A549 (cell line): Measurements from ENCODE around the gene PTPA. TPM values are rescaled to one million over a fixed set of nuclear protein-coding genes. Genes with fewer than 3 reads are reported as not detected.
A peak's percentile ranks its signal among the peaks of the same experiment; 100 is the strongest.

Experiments used
- ATAC-seq, 2 experiments: fragments of 200-7000 bp in 1 of 2; fragments of >200 bp in 1 of 2; cut with Nextera tagmentation in 1 of 2; cut with Tn5 transposase in 1 of 2; 3 replicates each; pipeline versions ENCODE4 v1.8.0 to v1.9.1; 2018 to 2020; ENCODE audit warnings: mild to moderate bottlenecking in 1 of 2, moderate library complexity in 1 of 2
- CTCF ChIA-PET: fragments of 300-600 bp; sonication (Branson Sonifier 250); formaldehyde crosslinking; extraction: SDS; loops from one replicate; lab custom pipeline; 2021; ENCODE audit warnings: antibody characterized with exemption, inconsistent platforms; lab: Yijun Ruan, JAX
- POLR2A ChIA-PET: fragments of 350-600 bp; formaldehyde crosslinking; extraction: SDS; loops from one replicate; lab custom pipeline; 2021; ENCODE audit warnings: antibody characterized with exemption, inconsistent platforms; lab: Yijun Ruan, JAX
- DNase-seq, 2 experiments: peaks; one replicate each; pipeline versions ENCODE4 v3.0.0 to v3.0.0-alpha.2; 2011 to 2016; ENCODE audit warnings: low read depth in 1 of 2, low spot score in 1 of 2
- FAIRE-seq: peaks from 2 replicates; lab custom pipeline; 2011; peaks lifted over from hg19 to GRCh38; lab: Jason Lieb, UNC
- H3K27ac ChIP-seq, 2 experiments: fragments of >200 bp; sonication (Bioruptor Twin); formaldehyde crosslinking; 3 replicates each; pipeline ENCODE4 v1.5.1; 2016 to 2017
- H3K4me1 ChIP-seq: fragments of >200 bp; sonication (Bioruptor Twin); formaldehyde crosslinking; 3 replicates; pipeline ENCODE4 v1.6.1; 2016
- H3K4me2 ChIP-seq: fragments of >200 bp; sonication (Bioruptor Twin); formaldehyde crosslinking; 3 replicates; pipeline ENCODE4 v1.6.1; 2016
- H3K4me3 ChIP-seq: fragments of >200 bp; sonication (Bioruptor Twin); formaldehyde crosslinking; 3 replicates; pipeline ENCODE4 v1.5.1; 2016
- H3K9me3 ChIP-seq: fragments of >200 bp; sonication (Bioruptor Twin); formaldehyde crosslinking; 3 replicates; pipeline ENCODE4 v1.6.1; 2016
- BCL3 ChIP-seq: fragments of >200 bp; sonication (Bioruptor Twin); formaldehyde crosslinking; IDR thresholded peaks from 3 replicates; pipeline ENCODE4 v1.6.1; 2016
- CBX8 ChIP-seq: fragments of 200-600 bp; sonication (generic); IDR thresholded peaks from 2 replicates; pipeline ENCODE4 v1.6.1; 2016
- CEBPB ChIP-seq, 2 experiments: fragments of >200 bp in 1 of 2; sonication (Bioruptor Twin) in 1 of 2; formaldehyde crosslinking in 1 of 2; IDR thresholded peaks; 2 replicates each; pipeline ENCODE4 v1.6.1; 2012 to 2016
- E2F6 ChIP-seq: IDR thresholded peaks from 2 replicates; pipeline ENCODE4 v1.6.1; 2012; ENCODE audit warnings: low read depth, borderline replicate concordance
- EHF ChIP-seq: fragments of 250-450 bp; sonication (Bioruptor Pico); IDR thresholded peaks from 2 replicates; pipeline ENCODE4 v1.5.0; 2020; ENCODE audit warnings: mild to moderate bottlenecking
- EHMT2 ChIP-seq: fragments of 200-600 bp; sonication (generic); IDR thresholded peaks from 2 replicates; pipeline ENCODE4 v1.6.1; 2016; ENCODE audit warnings: antibody characterized with exemption, low read depth, mild to moderate bottlenecking, moderate library complexity
- FOSL2 ChIP-seq, 2 experiments: fragments of 450-650 bp in 1 of 2; fragments of >200 bp in 1 of 2; sonication (Bioruptor Twin) in 1 of 2; formaldehyde crosslinking; IDR thresholded peaks; 2 replicates each; pipeline versions ENCODE4 v1.5.0 to v1.6.1; 2016 to 2020; ENCODE audit warnings: mild to moderate bottlenecking in 1 of 2, moderate library complexity in 1 of 2
- GATA3 ChIP-seq: IDR thresholded peaks from 2 replicates; pipeline ENCODE4 v1.6.1; 2012; ENCODE audit warnings: borderline replicate concordance
- HOXB13 ChIP-seq: fragments of 250-450 bp; sonication (Bioruptor Pico); IDR thresholded peaks from 2 replicates; pipeline ENCODE4 v1.5.0; 2020; ENCODE audit warnings: low read depth, mild to moderate bottlenecking, moderate library complexity
- JUN ChIP-seq, 2 experiments: fragments of >200 bp; sonication (Bioruptor Twin); formaldehyde crosslinking; IDR thresholded peaks; 2 replicates in 1 of 2; 3 replicates in 1 of 2; pipeline ENCODE4 v1.6.1; 2016 to 2017
- KDM1A ChIP-seq: fragments of 200-600 bp; sonication (generic); IDR thresholded peaks from 2 replicates; pipeline ENCODE4 v1.6.1; 2016; ENCODE audit warnings: low read depth, mild to moderate bottlenecking
- MAFK ChIP-seq: fragments of 450-650 bp; IDR thresholded peaks from 2 replicates; pipeline ENCODE4 v1.6.1; 2014; ENCODE audit not compliant: partially characterized antibody
- MAX ChIP-seq: IDR thresholded peaks from 2 replicates; pipeline ENCODE4 v1.6.1; 2012
- MYC ChIP-seq: IDR thresholded peaks from 2 replicates; pipeline ENCODE4 v1.6.1; 2012; ENCODE audit warnings: mild to moderate bottlenecking, inconsistent platforms, low read length, improper control_type of control experiment, borderline replicate concordance
- NR3C1 ChIP-seq: fragments of >200 bp; sonication (Bioruptor Twin); formaldehyde crosslinking; IDR thresholded peaks from 3 replicates; pipeline ENCODE4 v1.6.1; 2017
- PHF8 ChIP-seq: fragments of 200-600 bp; sonication (generic); IDR thresholded peaks from 2 replicates; pipeline ENCODE4 v1.6.1; 2016; ENCODE audit warnings: low read depth, mild to moderate bottlenecking, antibody characterized with exemption, moderate library complexity, borderline replicate concordance
- POLR2A ChIP-seq: IDR thresholded peaks from 2 replicates; pipeline ENCODE4 v1.6.1; 2012; ENCODE audit warnings: mild to moderate bottlenecking, low read length
- RAD21 ChIP-seq, 2 experiments: fragments of >200 bp in 1 of 2; sonication (Bioruptor Twin) in 1 of 2; formaldehyde crosslinking in 1 of 2; IDR thresholded peaks in 1 of 2; conservative IDR thresholded peaks in 1 of 2; 2 replicates in 1 of 2; 3 replicates in 1 of 2; pipeline ENCODE4 v1.6.1; 2012 to 2018; ENCODE audit warnings: inconsistent platforms in 1 of 2
- RARB ChIP-seq: fragments of 250-450 bp; sonication (Bioruptor Pico); IDR thresholded peaks from 2 replicates; pipeline ENCODE4 v1.8.0; 2021; ENCODE audit warnings: mild to moderate bottlenecking, moderate library complexity
- RCOR1 ChIP-seq: fragments of 150-350 bp; IDR thresholded peaks from 2 replicates; pipeline ENCODE4 v1.6.1; 2014; ENCODE audit warnings: antibody characterized with exemption, low read length, low read depth
- RFX5 ChIP-seq: fragments of 450-650 bp; IDR thresholded peaks from 2 replicates; pipeline ENCODE4 v1.7.1; 2014; ENCODE audit warnings: antibody characterized with exemption, mild to moderate bottlenecking, moderate library complexity
- SMC3 ChIP-seq: fragments of >200 bp; sonication (Bioruptor Twin); formaldehyde crosslinking; IDR thresholded peaks from 3 replicates; pipeline ENCODE4 v1.6.1; 2018; ENCODE audit warnings: inconsistent platforms
- ZC3H11A ChIP-seq: fragments of 450-650 bp; IDR thresholded peaks from 2 replicates; pipeline ENCODE4 v1.6.1; 2014; ENCODE audit warnings: antibody characterized with exemption, mild to moderate bottlenecking
- ZSCAN20 ChIP-seq: fragments of 250-450 bp; sonication (Bioruptor Pico); IDR thresholded peaks from 2 replicates; pipeline ENCODE4 v1.8.0; 2022; ENCODE audit warnings: mild to moderate bottlenecking, moderate library complexity
- WGBS: methylation state at CpG from one replicate; pipeline ENCODE4 v1.1.6; 2017; ENCODE audit errors: missing lambda C conversion rate; 5-methylcytosine and 5-hydroxymethylcytosine counted together
- polyA plus RNA-seq, 4 experiments: library from polyadenylated mRNA; depleted of rRNA in 3 of 4; stranded (reverse); fragments of >200 nt; fragmentation: RNase III in 1 of 4; extraction: RNeasy Plus Mini Kit Qiagen cat#74134 plus additional on column Dnase treatment in 1 of 4; gene quantifications; 2 replicates in 3 of 4; 3 replicates in 1 of 4; pipeline ENCODE4 v1.2.3, GENCODE V29; 2011 to 2017
- TF ChIP-seq, protein P1 (sequence below): fragments of 450-650 bp; IDR thresholded peaks from 2 replicates; pipeline ENCODE4 v1.6.1; 2014; ENCODE audit warnings: antibody characterized with exemption

Gene PTPA
- polyA plus RNA-seq, 2 of the 4 experiments (the other 2 are of a cell fraction) = 140 to 161 TPM

GRCh38 chr9:129164246-129164930, 53.2 kb downstream of the PTPA start:
- H3K4me1 ChIP-seq = peaks cover 33% of the 10 kb centered on the region
- no peak overlapping the region for H3K4me2 ChIP-seq
- H3K9me3 ChIP-seq = no peaks in the 10 kb centered on the region
- ChIA-PET CTCF (interaction anchor here (1.0 to 38.0 kb wide), 5 partner anchors 9 to 565 kb away, joined by 3 to 1029 read pairs (median 6); no protein-coding TSS in a partner anchor), POLR2A (interaction anchor here (0.7 to 1.2 kb wide), 2 partner anchors 10 to 13 kb away, joined by 3 to 4 read pairs; no protein-coding TSS in a partner anchor)
- FAIRE-seq (no peak), ATAC-seq (no peak), DNase-seq (no peak)
- no peak overlapping the region for H3K4me3 ChIP-seq
- H3K27ac ChIP-seq = peak overlapping the region; percentile 19 to 65; a peak in 3 of 6 replicates
- TF ChIP-seq NR3C1 (no peak), MAFK (no peak), EHMT2 (no peak), RAD21 (conservative IDR thresholded peaks at IDR 0.05 in 1 of 2, IDR thresholded peaks at IDR 0.05 in 1 of 2) (no peak), KDM1A (no peak), FOSL2 (IDR thresholded peaks at IDR 0.05) (no peak), FOSL2 (CRISPR knock-in tag; IDR thresholded peaks at IDR 0.05) (no peak), CBX8 (no peak), ZSCAN20 (CRISPR knock-in tag) (no peak), PHF8 (no peak), RFX5 (no peak), CEBPB (IDR thresholded peaks at IDR 0.05) (no peak), HOXB13 (CRISPR knock-in tag) (no peak), SMC3 (no peak)
- TF ChIP-seq, protein P1, sequence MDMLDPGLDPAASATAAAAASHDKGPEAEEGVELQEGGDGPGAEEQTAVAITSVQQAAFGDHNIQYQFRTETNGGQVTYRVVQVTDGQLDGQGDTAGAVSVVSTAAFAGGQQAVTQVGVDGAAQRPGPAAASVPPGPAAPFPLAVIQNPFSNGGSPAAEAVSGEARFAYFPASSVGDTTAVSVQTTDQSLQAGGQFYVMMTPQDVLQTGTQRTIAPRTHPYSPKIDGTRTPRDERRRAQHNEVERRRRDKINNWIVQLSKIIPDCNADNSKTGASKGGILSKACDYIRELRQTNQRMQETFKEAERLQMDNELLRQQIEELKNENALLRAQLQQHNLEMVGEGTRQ = no peak
- WGBS = 83% methylated on average over 9 of the region's 9 CpGs

GRCh38 chr9:129165198-129165597, 54.0 kb downstream of the PTPA start:
- no peak overlapping the region for H3K4me2 ChIP-seq
- ChIA-PET CTCF (interaction anchor here (1.0 to 38.0 kb wide), 6 partner anchors 8 to 459 kb away, joined by 3 to 1029 read pairs (median 9); partner anchors contain the start of gene C9orf50), POLR2A (no interaction called here)
- TF ChIP-seq GATA3 (no peak), RARB (CRISPR knock-in tag) (no peak), RFX5 (no peak), E2F6 (no peak), ZC3H11A (no peak)
- H3K9me3 ChIP-seq = no peaks in the 10 kb centered on the region
- peaks cover 38% of the 10 kb centered on the region for H3K4me1 ChIP-seq
- FAIRE-seq (no peak), ATAC-seq (no peak), DNase-seq (no peak)
- H3K27ac ChIP-seq = peak overlapping the region in 1 of 2 experiments; percentile 94; a peak in 2 of 6 replicates
- H3K4me3 ChIP-seq = no peak overlapping the region

DNA sequence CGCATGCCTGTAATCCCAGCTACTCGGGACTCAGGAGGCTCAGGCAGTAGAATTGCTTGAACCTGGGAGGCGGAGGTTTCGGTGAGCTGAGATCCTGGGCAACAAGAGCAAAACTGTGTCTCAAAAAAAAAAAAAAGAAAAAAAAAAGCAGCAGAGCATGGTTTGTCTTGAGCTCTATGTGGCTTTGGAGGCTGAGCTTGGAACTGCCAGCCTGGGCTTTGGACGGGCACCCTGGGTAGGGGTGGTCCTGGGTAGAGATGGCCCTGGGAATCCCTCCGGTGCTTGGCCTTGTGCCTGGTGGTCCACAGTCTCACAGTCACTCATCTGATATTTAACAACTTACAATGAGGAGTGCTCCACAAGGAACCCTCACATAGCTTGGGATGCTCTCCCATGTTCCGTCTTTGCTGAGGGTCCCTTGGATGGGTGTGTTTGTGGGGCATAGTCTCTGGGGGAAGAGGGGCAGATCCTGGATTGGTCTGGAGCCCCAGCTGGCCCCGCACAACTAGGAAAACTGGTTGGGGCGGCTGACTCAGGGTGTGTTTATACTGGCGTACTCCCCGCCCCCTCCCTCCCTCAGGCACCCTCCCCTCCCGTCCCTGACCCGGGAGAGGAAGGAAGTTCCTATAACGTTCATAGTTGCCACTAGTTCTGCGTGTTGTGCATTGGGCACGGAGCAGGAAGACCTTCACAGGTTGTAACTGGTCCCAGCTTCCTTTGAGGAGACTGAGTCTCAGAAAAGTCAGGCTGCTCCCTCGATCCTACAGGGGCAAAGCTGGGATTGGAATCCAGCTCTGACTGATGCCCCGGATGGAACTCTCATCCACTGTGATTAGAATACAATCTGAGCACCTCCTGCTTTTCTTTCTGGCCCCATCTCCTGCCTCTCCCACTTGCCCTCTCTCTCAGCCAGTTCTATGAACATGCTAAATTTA, 55.7 kb downstream of the PTPA start:
- H3K4me3 ChIP-seq = peak overlapping the region; percentile 9; the same call in 1 of the 3 replicates
- ATAC-seq = peak; percentile 79 to 88
- no peaks in the 10 kb centered on the region for H3K9me3 ChIP-seq
- FAIRE-seq = no peak
- H3K27ac ChIP-seq = peak overlapping the region; percentile 94 to 99
- peak; percentile 79 to 97 for DNase-seq
- ChIA-PET POLR2A (interaction anchor here (0.6 to 3.0 kb wide), 14 partner anchors 8 to 442 kb away, joined by 3 to 25 read pairs (median 4); partner anchors contain the start of gene IER5L), CTCF (interaction anchor here (0.6 to 38.0 kb wide), 17 partner anchors 8 to 645 kb away, joined by 3 to 1029 read pairs (median 4); partner anchors contain the start of gene C9orf50)
- peaks cover 48% of the 10 kb centered on the region for H3K4me1 ChIP-seq
- peak overlapping the region; percentile 74 for H3K4me2 ChIP-seq
- peak; percentile 70 for TF ChIP-seq POLR2A
- 0 out of 2 replicates have a peak, but pooled peaks have one; percentile 30 for TF ChIP-seq E2F6
- TF ChIP-seq BCL3 = 0 out of 3 replicates have a peak, but pooled peaks have one; percentile 54
- TF ChIP-seq RCOR1 = no peak
- TF ChIP-seq EHF = no peak
- TF ChIP-seq JUN (IDR thresholded peaks at IDR 0.05) = peak; percentile 67 to 80; a peak in 2 of 5 replicates
- TF ChIP-seq MYC = no peak
- TF ChIP-seq MAX = peak; percentile 61; the same call in 1 of the 2 replicates
- TF ChIP-seq, all 56 proteins: peak for 5
- WGBS = 24% methylated on average over 16 of the region's 18 CpGs
